Measurements from ENCODE around the gene NEO1. TPM values are rescaled to one million over a fixed set of nuclear protein-coding genes. Genes with fewer than 3 reads are reported as not detected.
A peak's percentile ranks its signal among the peaks of the same experiment; 100 is the strongest.

NEO1 gene
- total and polyA plus RNA-seq, 4 donors = 1.6 to 9.9 (median 5.8) TPM

DNA sequence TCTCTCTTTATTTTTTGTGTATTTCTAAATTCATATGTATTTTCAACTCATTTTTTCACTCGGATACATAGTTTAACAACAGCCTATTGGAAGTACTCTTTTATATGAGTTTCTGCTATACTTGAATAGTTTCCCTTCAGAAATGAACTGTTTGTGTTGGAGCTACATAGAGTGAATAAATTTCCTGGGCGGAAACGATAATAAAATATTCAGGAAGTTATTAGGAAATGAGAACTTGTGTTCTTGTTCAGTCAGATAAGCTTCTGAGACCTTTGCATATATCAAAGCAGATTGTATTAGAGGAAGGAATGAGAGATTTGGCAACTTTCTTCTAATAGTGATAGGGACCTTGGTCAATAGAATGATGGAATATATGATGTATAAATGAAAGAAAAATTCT is 27.3 kb downstream of the NEO1 start:
- WGBS = 63% methylated on average over 3 of the region's 3 CpGs
- Histone ChIP-seq H3K27me3 (ENCODE audit: control insufficient read depth in 4 of 4, insufficient read depth in 4 of 4, low read length in 3 of 4) (no peaks in the 10 kb centered on the region), H3K9ac (ENCODE audit: low read depth in 1 of 2, low read length in 2 of 2) (no peak overlapping the region), H3K4me3 (ENCODE audit: low read depth in 1 of 3, low read length in 3 of 3) (no peak overlapping the region), H3K36me3 (ENCODE audit: control insufficient read depth in 4 of 4, insufficient read depth in 3 of 4, low read depth in 1 of 4, low read length in 3 of 4) (no peaks in the 10 kb centered on the region), H3K4me1 (ENCODE audit: control insufficient read depth in 4 of 4, insufficient read depth in 4 of 4, low read length in 3 of 4) (peaks cover 2 to 13% (median 8%) of the 10 kb centered on the region in 4 donors), H3K27ac (ENCODE audit: low read depth in 1 of 2, low read length in 2 of 2) (no peak overlapping the region), H3K9me3 (ENCODE audit: control insufficient read depth in 4 of 4, low read length in 3 of 4) (no peaks in the 10 kb centered on the region)
- TF ChIP-seq YY1 (IDR thresholded peaks at IDR 0.05) = no peak
- TF ChIP-seq, protein P1, sequence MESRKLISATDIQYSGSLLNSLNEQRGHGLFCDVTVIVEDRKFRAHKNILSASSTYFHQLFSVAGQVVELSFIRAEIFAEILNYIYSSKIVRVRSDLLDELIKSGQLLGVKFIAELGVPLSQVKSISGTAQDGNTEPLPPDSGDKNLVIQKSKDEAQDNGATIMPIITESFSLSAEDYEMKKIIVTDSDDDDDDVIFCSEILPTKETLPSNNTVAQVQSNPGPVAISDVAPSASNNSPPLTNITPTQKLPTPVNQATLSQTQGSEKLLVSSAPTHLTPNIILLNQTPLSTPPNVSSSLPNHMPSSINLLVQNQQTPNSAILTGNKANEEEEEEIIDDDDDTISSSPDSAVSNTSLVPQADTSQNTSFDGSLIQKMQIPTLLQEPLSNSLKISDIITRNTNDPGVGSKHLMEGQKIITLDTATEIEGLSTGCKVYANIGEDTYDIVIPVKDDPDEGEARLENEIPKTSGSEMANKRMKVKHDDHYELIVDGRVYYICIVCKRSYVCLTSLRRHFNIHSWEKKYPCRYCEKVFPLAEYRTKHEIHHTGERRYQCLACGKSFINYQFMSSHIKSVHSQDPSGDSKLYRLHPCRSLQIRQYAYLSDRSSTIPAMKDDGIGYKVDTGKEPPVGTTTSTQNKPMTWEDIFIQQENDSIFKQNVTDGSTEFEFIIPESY (IDR thresholded peaks at IDR 0.05) = no peak
- DNase-seq (ENCODE audit: low spot score) = no peak

DNA sequence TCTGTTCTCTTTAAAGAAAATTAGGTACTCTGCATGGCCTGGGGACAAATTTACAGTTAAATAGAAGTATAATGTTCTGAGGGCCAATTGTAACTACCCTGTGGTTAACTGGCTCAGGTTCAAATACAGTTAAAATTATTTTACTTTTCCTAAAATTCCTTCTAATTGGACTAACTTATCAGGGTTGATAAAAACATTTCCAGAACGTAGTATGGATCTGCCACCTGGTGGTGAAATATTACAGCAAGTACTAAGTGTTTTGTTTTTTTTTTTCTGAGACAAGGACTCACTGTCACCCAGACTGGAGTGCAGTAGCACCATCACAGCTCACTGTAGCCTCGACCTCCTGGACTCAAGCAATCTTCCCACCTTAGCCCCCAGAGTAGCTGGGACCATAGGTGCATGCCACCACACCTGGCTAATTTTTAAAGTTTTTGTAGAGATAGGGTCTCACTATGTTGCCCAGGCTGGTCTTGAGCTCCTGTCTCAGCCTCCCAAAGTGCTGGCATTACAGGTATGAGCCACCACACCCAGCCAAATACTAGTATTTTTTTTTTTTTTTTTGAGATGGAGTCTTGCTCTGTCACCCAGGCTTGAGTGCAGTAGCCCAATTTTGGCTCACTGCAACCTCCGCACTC is 29.2 kb downstream of the NEO1 start:
- 34% methylated on average over 3 of the region's 3 CpGs for WGBS
- TF ChIP-seq SP1 (IDR thresholded peaks at IDR 0.05) (no peak), GABPA (IDR thresholded peaks at IDR 0.05 in 1 of 2, conservative IDR thresholded peaks at IDR 0.05 in 1 of 2) (no peak), NR2F2 (IDR thresholded peaks at IDR 0.05) (no peak), HNF4G (IDR thresholded peaks at IDR 0.05) (no peak), FOXA2 (IDR thresholded peaks at IDR 0.05) (no peak), RAD21 (IDR thresholded peaks at IDR 0.05) (peak; percentile 91 to 92), RXRA (IDR thresholded peaks at IDR 0.05) (no peak), FOXA1 (IDR thresholded peaks at IDR 0.05) (no peak), HNF4A (conservative IDR thresholded peaks at IDR 0.05) (peak in 1 of 2 donors; percentile 7), YY1 (IDR thresholded peaks at IDR 0.05) (no peak), TAF1 (conservative IDR thresholded peaks at IDR 0.05) (no peak), JUND (IDR thresholded peaks at IDR 0.05) (no peak), EGR1 (IDR thresholded peaks at IDR 0.05; ENCODE audit: low read depth in 2 of 2) (no peak)
- TF ChIP-seq, protein P2, sequence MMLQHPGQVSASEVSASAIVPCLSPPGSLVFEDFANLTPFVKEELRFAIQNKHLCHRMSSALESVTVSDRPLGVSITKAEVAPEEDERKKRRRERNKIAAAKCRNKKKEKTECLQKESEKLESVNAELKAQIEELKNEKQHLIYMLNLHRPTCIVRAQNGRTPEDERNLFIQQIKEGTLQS (IDR thresholded peaks at IDR 0.05) = no peak
- TF ChIP-seq, protein P3, sequence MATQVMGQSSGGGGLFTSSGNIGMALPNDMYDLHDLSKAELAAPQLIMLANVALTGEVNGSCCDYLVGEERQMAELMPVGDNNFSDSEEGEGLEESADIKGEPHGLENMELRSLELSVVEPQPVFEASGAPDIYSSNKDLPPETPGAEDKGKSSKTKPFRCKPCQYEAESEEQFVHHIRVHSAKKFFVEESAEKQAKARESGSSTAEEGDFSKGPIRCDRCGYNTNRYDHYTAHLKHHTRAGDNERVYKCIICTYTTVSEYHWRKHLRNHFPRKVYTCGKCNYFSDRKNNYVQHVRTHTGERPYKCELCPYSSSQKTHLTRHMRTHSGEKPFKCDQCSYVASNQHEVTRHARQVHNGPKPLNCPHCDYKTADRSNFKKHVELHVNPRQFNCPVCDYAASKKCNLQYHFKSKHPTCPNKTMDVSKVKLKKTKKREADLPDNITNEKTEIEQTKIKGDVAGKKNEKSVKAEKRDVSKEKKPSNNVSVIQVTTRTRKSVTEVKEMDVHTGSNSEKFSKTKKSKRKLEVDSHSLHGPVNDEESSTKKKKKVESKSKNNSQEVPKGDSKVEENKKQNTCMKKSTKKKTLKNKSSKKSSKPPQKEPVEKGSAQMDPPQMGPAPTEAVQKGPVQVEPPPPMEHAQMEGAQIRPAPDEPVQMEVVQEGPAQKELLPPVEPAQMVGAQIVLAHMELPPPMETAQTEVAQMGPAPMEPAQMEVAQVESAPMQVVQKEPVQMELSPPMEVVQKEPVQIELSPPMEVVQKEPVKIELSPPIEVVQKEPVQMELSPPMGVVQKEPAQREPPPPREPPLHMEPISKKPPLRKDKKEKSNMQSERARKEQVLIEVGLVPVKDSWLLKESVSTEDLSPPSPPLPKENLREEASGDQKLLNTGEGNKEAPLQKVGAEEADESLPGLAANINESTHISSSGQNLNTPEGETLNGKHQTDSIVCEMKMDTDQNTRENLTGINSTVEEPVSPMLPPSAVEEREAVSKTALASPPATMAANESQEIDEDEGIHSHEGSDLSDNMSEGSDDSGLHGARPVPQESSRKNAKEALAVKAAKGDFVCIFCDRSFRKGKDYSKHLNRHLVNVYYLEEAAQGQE (IDR thresholded peaks at IDR 0.05) = no peak
- TF ChIP-seq, protein P4, sequence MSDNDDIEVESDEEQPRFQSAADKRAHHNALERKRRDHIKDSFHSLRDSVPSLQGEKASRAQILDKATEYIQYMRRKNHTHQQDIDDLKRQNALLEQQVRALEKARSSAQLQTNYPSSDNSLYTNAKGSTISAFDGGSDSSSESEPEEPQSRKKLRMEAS (IDR thresholded peaks at IDR 0.05) = no peak
- TF ChIP-seq, protein P5, sequence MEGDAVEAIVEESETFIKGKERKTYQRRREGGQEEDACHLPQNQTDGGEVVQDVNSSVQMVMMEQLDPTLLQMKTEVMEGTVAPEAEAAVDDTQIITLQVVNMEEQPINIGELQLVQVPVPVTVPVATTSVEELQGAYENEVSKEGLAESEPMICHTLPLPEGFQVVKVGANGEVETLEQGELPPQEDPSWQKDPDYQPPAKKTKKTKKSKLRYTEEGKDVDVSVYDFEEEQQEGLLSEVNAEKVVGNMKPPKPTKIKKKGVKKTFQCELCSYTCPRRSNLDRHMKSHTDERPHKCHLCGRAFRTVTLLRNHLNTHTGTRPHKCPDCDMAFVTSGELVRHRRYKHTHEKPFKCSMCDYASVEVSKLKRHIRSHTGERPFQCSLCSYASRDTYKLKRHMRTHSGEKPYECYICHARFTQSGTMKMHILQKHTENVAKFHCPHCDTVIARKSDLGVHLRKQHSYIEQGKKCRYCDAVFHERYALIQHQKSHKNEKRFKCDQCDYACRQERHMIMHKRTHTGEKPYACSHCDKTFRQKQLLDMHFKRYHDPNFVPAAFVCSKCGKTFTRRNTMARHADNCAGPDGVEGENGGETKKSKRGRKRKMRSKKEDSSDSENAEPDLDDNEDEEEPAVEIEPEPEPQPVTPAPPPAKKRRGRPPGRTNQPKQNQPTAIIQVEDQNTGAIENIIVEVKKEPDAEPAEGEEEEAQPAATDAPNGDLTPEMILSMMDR (IDR thresholded peaks at IDR 0.05; ENCODE audit: low read depth, low read length, missing input control) = peak; percentile 72
- TF ChIP-seq, protein P1 (IDR thresholded peaks at IDR 0.05) = no peak
- DNase-seq (ENCODE audit: low spot score) = no peak
- H3K9ac ChIP-seq (ENCODE audit: low read depth in 1 of 2, low read length in 2 of 2) = no peak overlapping the region
- H3K36me3 ChIP-seq (ENCODE audit: control insufficient read depth in 4 of 4, insufficient read depth in 3 of 4, low read depth in 1 of 4, low read length in 3 of 4) = no peaks in the 10 kb centered on the region
- no peak overlapping the region for H3K4me3 ChIP-seq (ENCODE audit: low read depth in 1 of 3, low read length in 3 of 3)
- no peaks in the 10 kb centered on the region for H3K9me3 ChIP-seq (ENCODE audit: control insufficient read depth in 4 of 4, low read length in 3 of 4)
- peaks cover 2 to 13% (median 8%) of the 10 kb centered on the region in 4 donors for H3K4me1 ChIP-seq (ENCODE audit: control insufficient read depth in 4 of 4, insufficient read depth in 4 of 4, low read length in 3 of 4)
- H3K27me3 ChIP-seq (ENCODE audit: control insufficient read depth in 4 of 4, insufficient read depth in 4 of 4, low read length in 3 of 4) = no peaks in the 10 kb centered on the region
- H3K27ac ChIP-seq (ENCODE audit: low read depth in 1 of 2, low read length in 2 of 2) = no peak overlapping the region
